Sigmoid colon (tissue), 4 donors: ENCODE measurements around the gene FHL2.

Source experiments
- CTCF ChIP-seq, 4 experiments: fragments of 450-650 bp in 3 of 4; fragments of 200-600 bp in 1 of 4; IDR thresholded peaks; one replicate each; pipeline ENCODE4 v1.5.1; 2016 to 2019; ENCODE audit warnings: antibody characterized with exemption in 4 of 4, mild to moderate bottlenecking in 3 of 4, moderate library complexity in 2 of 4
- EP300 ChIP-seq, 4 donors: sonication (generic); formaldehyde crosslinking; IDR thresholded peaks; one replicate each; pipeline ENCODE4 v1.6.1; 2017; ENCODE audit warnings: antibody characterized with exemption in 4 of 4
- POLR2A ChIP-seq, 2 donors: fragments of 450-650 bp; IDR thresholded peaks; one replicate each; pipeline ENCODE4 v1.6.1; 2016; ENCODE audit warnings: antibody characterized with exemption in 2 of 2, mild to moderate bottlenecking in 2 of 2, moderate library complexity in 2 of 2

- TF ChIP-seq CTCF (IDR thresholded peaks at IDR 0.05) (no peak), POLR2A (IDR thresholded peaks at IDR 0.05) (no peak), EP300 (IDR thresholded peaks at IDR 0.05) (no peak)
Observed at GRCh38 chr2:105395691-105396090, 3.2 kb downstream of the FHL2 start.
